GM18498 (cell line): ENCODE measurements around the gene CIPC.

Experiments used
- ATAC-seq: cut with Tn5 transposase; IDR thresholded peaks from one replicate; pipeline ENCODE4 v1.9.1; 2021; ENCODE audit warnings: mild to moderate bottlenecking, moderate library complexity; ENCODE audit not compliant: unreplicated experiment

The CIPC gene

GRCh38 chr14:77123381-77124325, 25.6 kb downstream of the CIPC start:
- no peak for ATAC-seq

GRCh38 chr14:77124345-77125280, 26.6 kb downstream of the CIPC start:
- ATAC-seq: peak; percentile 27

- no peak for ATAC-seq
These were observed 27.3 kb downstream of the CIPC start for GRCh38 chr14:77125281-77125801.

GRCh38 chr14:77125823-77126325, 27.8 kb downstream of the CIPC start:
- ATAC-seq: no peak

- ATAC-seq: no peak
These were observed 28.5 kb downstream of the CIPC start for GRCh38 chr14:77126461-77126990.

- no peak for ATAC-seq
These were observed 30.4 kb downstream of the CIPC start for GRCh38 chr14:77128414-77128891.

GRCh38 chr14:77130386-77130785, 32.3 kb downstream of the CIPC start:
- no peak for ATAC-seq

GRCh38 chr14:77131206-77131605, 33.1 kb downstream of the CIPC start:
- no peak for ATAC-seq

- no peak for ATAC-seq
These were observed 33.9 kb downstream of the CIPC start for GRCh38 chr14:77131871-77132486.

GRCh38 chr14:77133720-77134338, 35.8 kb downstream of the CIPC start:
- peak; percentile 51 for ATAC-seq

GRCh38 chr14:77139022-77139421, 41.0 kb downstream of the CIPC start:
- ATAC-seq: no peak

GRCh38 chr14:77139540-77140358, 41.7 kb downstream of the CIPC start:
- no peak for ATAC-seq

- no peak for ATAC-seq
These were observed 42.5 kb downstream of the CIPC start for GRCh38 chr14:77140359-77141213.

GRCh38 chr14:77141214-77142004, 43.4 kb downstream of the CIPC start, which contains the start of gene ZDHHC22:
Gene ZDHHC22, minus strand, starts transcription at chr14:77141791. Its CDS starts 2,053 bp downstream, at chr14:77139738.
- no peak for ATAC-seq

GRCh38 chr14:77142005-77142800, 44.1 kb downstream of the CIPC start:
- no peak for ATAC-seq

- ATAC-seq: no peak
These were observed 45.0 kb downstream of the CIPC start for GRCh38 chr14:77143071-77143470.
